ENCODE measurements around the gene PAX7. TPM values are rescaled to one million over a fixed set of nuclear protein-coding genes. Genes with fewer than 3 reads are reported as not detected.

PAX7 gene
- total and polyA plus RNA-seq, 2 of the 4 experiments (the other 2 are of a cell fraction), result not detected

- no peak overlapping the region for H3K18ac ChIP-seq (ENCODE audit: low read depth, low read length)
- CTCF ChIA-PET, result no interaction called here
- ATAC-seq (ENCODE audit: low read depth) (no peak), DNase-seq (no peak)
- intact Hi-C loops (cut with micrococcal nuclease) (no loop called here), dilution Hi-C loops (cut with HindIII; ENCODE audit: low sequenced_read_pairs, unreplicated experiment) (no loop called here), in situ Hi-C loops (cut with MboI; ENCODE audit: low sequenced_read_pairs) (no loop called here)
- no peak overlapping the region for H2AK5ac ChIP-seq (ENCODE audit: low read depth, low read length)
- no peak overlapping the region for H3K27ac ChIP-seq (ENCODE audit: insufficient read depth, low read length)
- H3K56ac ChIP-seq (ENCODE audit: extremely low read depth, insufficient read depth, low read length), result no peak overlapping the region
- H4K5ac ChIP-seq (ENCODE audit: low read depth, low read length), result no peak overlapping the region
- H4K8ac ChIP-seq (ENCODE audit: low read depth in 2 of 2, low read length in 2 of 2), result no peak overlapping the region
- H2BK20ac ChIP-seq (ENCODE audit: low read depth, low read length), result no peak overlapping the region
- TF ChIP-seq ELK1 (IDR thresholded peaks at IDR 0.05; ENCODE audit: borderline replicate concordance, low read depth, low read length) (no peak), SMC3 (IDR thresholded peaks at IDR 0.05; ENCODE audit: low read depth, low read length) (no peak), BHLHE40 (IDR thresholded peaks at IDR 0.05; ENCODE audit: low read depth, low read length) (no peak), FOS (IDR thresholded peaks at IDR 0.05; ENCODE audit: low read depth, low read length) (no peak), RCOR1 (IDR thresholded peaks at IDR 0.05; ENCODE audit: insufficient replicate concordance, low read length) (no peak), NFE2L2 (IDR thresholded peaks at IDR 0.05; ENCODE audit: low read depth, low read length) (no peak), MAZ (IDR thresholded peaks at IDR 0.05; ENCODE audit: borderline replicate concordance, low read depth, low read length) (no peak), POLR2A (IDR thresholded peaks at IDR 0.05; ENCODE audit: low read depth, low read length) (no peak), MAFK (IDR thresholded peaks at IDR 0.05; ENCODE audit: low read depth, low read length) (no peak), CTCF (conservative IDR thresholded peaks at IDR 0.05; ENCODE audit: low read depth, low read length) (no peak), RAD21 (IDR thresholded peaks at IDR 0.05; ENCODE audit: low read length) (no peak), CEBPB (IDR thresholded peaks at IDR 0.05; ENCODE audit: low read depth, low read length) (no peak), RFX5 (IDR thresholded peaks at IDR 0.05; ENCODE audit: low read depth, low read length) (no peak), USF2 (IDR thresholded peaks at IDR 0.05; ENCODE audit: low read depth, low read length) (no peak), MXI1 (IDR thresholded peaks at IDR 0.05; ENCODE audit: borderline replicate concordance, low read depth, low read length) (no peak)
- no peak overlapping the region for H3K4me2 ChIP-seq (ENCODE audit: low read depth, low read length)
- H3K4me3 ChIP-seq (ENCODE audit: insufficient read depth, low read depth, low read length), result no peak overlapping the region
- POLR2A ChIA-PET (ENCODE audit: unreplicated experiment), result no interaction called here
- no peak overlapping the region for H3K4ac ChIP-seq (ENCODE audit: low read depth, low read length)
- no peak overlapping the region for H3K23ac ChIP-seq (ENCODE audit: low read depth, low read length)
- H3K9ac ChIP-seq (ENCODE audit: low read depth, low read length), result no peak overlapping the region
- 70% methylated on average over 2 of the region's 19 CpGs; no CpG with 5 or more reads in 1 of the 2 experiments for WGBS, 2 experiments (ENCODE audit: extremely low coverage in 2 of 2, insufficient read length in 1 of 2)
- H4K20me1 ChIP-seq (ENCODE audit: insufficient read depth, low read length), result no peaks in the 10 kb centered on the region
- H2BK15ac ChIP-seq (ENCODE audit: low read depth, low read length), result no peak overlapping the region
- H3K4me1 ChIP-seq (ENCODE audit: control insufficient read depth, insufficient read depth, low read length), result no peaks in the 10 kb centered on the region
- no peak overlapping the region for H2BK5ac ChIP-seq (ENCODE audit: low read depth, low read length, poor library complexity, severe bottlenecking)
- H4K91ac ChIP-seq (ENCODE audit: insufficient read depth, low read depth, low read length), result no peak overlapping the region
- H3K36me3 ChIP-seq (ENCODE audit: control insufficient read depth, insufficient read depth, low read length), result no peaks in the 10 kb centered on the region
- H2BK120ac ChIP-seq (ENCODE audit: low read depth, low read length), result no peak overlapping the region
- H2AFZ ChIP-seq (replicated peaks; ENCODE audit: low read length, poor library complexity), result no peak overlapping the region
- H3K9me1 ChIP-seq (ENCODE audit: insufficient read depth, low read length), result no peaks in the 10 kb centered on the region
- H3K79me1 ChIP-seq (ENCODE audit: low read depth in 1 of 2, low read length in 2 of 2), result no peaks in the 10 kb centered on the region
- H2AK9ac ChIP-seq (replicated peaks; ENCODE audit: low read depth, low read length, poor library complexity), result no peak overlapping the region
- no peaks in the 10 kb centered on the region for H3K27me3 ChIP-seq (ENCODE audit: control insufficient read depth, insufficient read depth, low read length)
- H3K9me3 ChIP-seq (ENCODE audit: control insufficient read depth, insufficient read depth, low read length), result no peaks in the 10 kb centered on the region
- no peak overlapping the region for H3K14ac ChIP-seq (replicated peaks; ENCODE audit: low read depth, low read length)
- no TSS peak for BruUV-seq (replicated peaks)
Observed at GRCh38 chr1:18606443-18607288, 24.0 kb upstream of the PAX7 start.

All from IMR-90 (cell line).